ENCODE results near the gene CACNA2D3.

CACNA2D3 gene

GRCh38 chr3:54225841-54226528 is 103.6 kb downstream of the CACNA2D3 start:
- no peak for DNase-seq

- DNase-seq = no peak
These were observed 106.5 kb downstream of the CACNA2D3 start for GRCh38 chr3:54228806-54229205.

GRCh38 chr3:54232618-54233017 is 110.3 kb downstream of the CACNA2D3 start:
- no peak for DNase-seq

- no peak for DNase-seq
These were observed 113.6 kb downstream of the CACNA2D3 start for GRCh38 chr3:54235998-54236397.

GRCh38 chr3:54237109-54237508 is 114.8 kb downstream of the CACNA2D3 start:
- no peak for DNase-seq

- no peak for DNase-seq
These were observed 115.6 kb downstream of the CACNA2D3 start for GRCh38 chr3:54237788-54238502.

- no peak for DNase-seq
These were observed 118.0 kb downstream of the CACNA2D3 start for GRCh38 chr3:54240309-54240708.

GRCh38 chr3:54243056-54243931 is 120.9 kb downstream of the CACNA2D3 start:
- DNase-seq = no peak

GRCh38 chr3:54243960-54244682 is 121.8 kb downstream of the CACNA2D3 start:
- DNase-seq = no peak

- no peak for DNase-seq
These were observed 129.4 kb downstream of the CACNA2D3 start for GRCh38 chr3:54251705-54252104.

GRCh38 chr3:54257125-54257720 is 134.9 kb downstream of the CACNA2D3 start:
- no peak for DNase-seq

- no peak for DNase-seq
These were observed 137.3 kb downstream of the CACNA2D3 start for GRCh38 chr3:54259636-54260035.

- DNase-seq = no peak
These were observed 138.8 kb downstream of the CACNA2D3 start for GRCh38 chr3:54261141-54261540.

- DNase-seq = no peak
These were observed 140.2 kb downstream of the CACNA2D3 start for GRCh38 chr3:54262541-54262940.

- no peak for DNase-seq
These were observed 140.6 kb downstream of the CACNA2D3 start for GRCh38 chr3:54262946-54263345.

GRCh38 chr3:54264050-54264449 is 141.7 kb downstream of the CACNA2D3 start:
- no peak for DNase-seq

GRCh38 chr3:54270816-54271526 is 148.6 kb downstream of the CACNA2D3 start:
- DNase-seq = no peak

- DNase-seq = no peak
These were observed 151.4 kb downstream of the CACNA2D3 start for GRCh38 chr3:54273791-54274190.

GRCh38 chr3:54274607-54275006 is 152.3 kb downstream of the CACNA2D3 start:
- no peak for DNase-seq

- no peak for DNase-seq
These were observed 156.7 kb downstream of the CACNA2D3 start for GRCh38 chr3:54279005-54279583.

GRCh38 chr3:54283470-54283869 is 161.1 kb downstream of the CACNA2D3 start:
- no peak for DNase-seq
